GM12874 (cell line): ENCODE results near the gene THRAP3.

Experiments
- TF ChIP-seq, protein P1 (sequence below): IDR thresholded peaks from 2 replicates; pipeline ENCODE4 v1.5.1; 2011; ENCODE audit warnings: low read depth, mild to moderate bottlenecking, control low read depth, low read length, moderate library complexity; ENCODE audit not compliant: insufficient read depth

Gene THRAP3

GRCh38 chr1:36343651-36344394 is 119.6 kb downstream of the THRAP3 start:
- TF ChIP-seq, protein P1, sequence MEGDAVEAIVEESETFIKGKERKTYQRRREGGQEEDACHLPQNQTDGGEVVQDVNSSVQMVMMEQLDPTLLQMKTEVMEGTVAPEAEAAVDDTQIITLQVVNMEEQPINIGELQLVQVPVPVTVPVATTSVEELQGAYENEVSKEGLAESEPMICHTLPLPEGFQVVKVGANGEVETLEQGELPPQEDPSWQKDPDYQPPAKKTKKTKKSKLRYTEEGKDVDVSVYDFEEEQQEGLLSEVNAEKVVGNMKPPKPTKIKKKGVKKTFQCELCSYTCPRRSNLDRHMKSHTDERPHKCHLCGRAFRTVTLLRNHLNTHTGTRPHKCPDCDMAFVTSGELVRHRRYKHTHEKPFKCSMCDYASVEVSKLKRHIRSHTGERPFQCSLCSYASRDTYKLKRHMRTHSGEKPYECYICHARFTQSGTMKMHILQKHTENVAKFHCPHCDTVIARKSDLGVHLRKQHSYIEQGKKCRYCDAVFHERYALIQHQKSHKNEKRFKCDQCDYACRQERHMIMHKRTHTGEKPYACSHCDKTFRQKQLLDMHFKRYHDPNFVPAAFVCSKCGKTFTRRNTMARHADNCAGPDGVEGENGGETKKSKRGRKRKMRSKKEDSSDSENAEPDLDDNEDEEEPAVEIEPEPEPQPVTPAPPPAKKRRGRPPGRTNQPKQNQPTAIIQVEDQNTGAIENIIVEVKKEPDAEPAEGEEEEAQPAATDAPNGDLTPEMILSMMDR = no peak

DNA sequence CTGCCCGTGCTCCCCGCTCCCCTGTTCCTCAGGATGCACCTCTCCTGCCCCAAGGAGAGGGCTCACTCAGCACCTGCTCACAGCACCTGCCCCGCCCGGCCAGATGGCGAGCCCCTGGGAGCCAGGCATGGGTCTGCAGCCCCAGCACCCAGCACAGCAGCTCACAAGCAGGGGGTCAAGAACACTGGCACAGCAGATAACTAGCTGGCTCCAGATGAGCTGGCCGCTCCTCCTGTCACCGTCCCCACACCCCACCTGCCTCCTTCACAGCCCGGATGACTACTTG is 120.1 kb downstream of the THRAP3 start:
- TF ChIP-seq, protein P1 = no peak

GRCh38 chr1:36345353-36345752 is 121.1 kb downstream of the THRAP3 start:
- TF ChIP-seq, protein P1 = no peak

GRCh38 chr1:36346741-36347370 is 122.6 kb downstream of the THRAP3 start:
- TF ChIP-seq, protein P1 = no peak

DNA sequence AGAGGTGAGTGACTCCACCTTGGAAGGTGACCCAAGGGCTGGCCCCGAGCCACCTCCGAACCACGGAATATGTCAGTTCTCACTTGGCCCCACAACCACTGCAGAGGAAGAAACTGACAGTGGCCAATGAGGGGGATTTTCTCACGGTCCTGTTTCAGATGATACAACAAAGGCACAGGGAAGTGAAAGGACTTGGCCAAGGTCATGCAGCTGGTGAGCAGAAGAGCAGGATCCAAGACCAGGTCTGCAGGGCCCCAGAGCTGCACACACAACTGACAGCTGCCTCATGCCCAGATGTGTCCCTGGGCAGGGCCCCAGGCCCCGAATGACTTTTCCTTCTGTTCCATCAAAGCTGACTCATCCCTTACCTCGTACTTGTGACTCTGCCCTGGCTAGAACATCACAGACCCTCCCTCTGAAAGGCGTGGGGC is 125.0 kb downstream of the THRAP3 start:
- TF ChIP-seq, protein P1 = no peak

GRCh38 chr1:36349839-36350238 is 125.6 kb downstream of the THRAP3 start:
- TF ChIP-seq, protein P1 = no peak

GRCh38 chr1:36350659-36351226 is 126.5 kb downstream of the THRAP3 start:
- TF ChIP-seq, protein P1 = no peak
